ENCODE results near the gene XPC. TPM values are rescaled to one million over a fixed set of nuclear protein-coding genes. Genes with fewer than 3 reads are reported as not detected.

The XPC gene
- polyA plus RNA-seq, 1 experiment = 36.9 TPM

GRCh38 chr3:14134291-14134690 lies 44.1 kb downstream of the XPC start:
- POLR2A ChIA-PET = no interaction called here
- DNase-seq (ENCODE audit: low read depth) = no peak
- Histone ChIP-seq H3K4me3 (ENCODE audit: low read depth, low read length) (no peak overlapping the region), H3K27me3 (ENCODE audit: control insufficient read depth, insufficient read depth, low read length) (no peaks in the 10 kb centered on the region), H3K36me3 (ENCODE audit: control insufficient read depth, insufficient read depth, low read length) (peaks cover 58% of the 10 kb centered on the region)
- CTCF ChIA-PET = interaction anchor here (1.5 kb wide), 1 partner anchor 237 kb away, joined by 3 read pairs; no protein-coding TSS in a partner anchor
- no peak for TF ChIP-seq CTCF (IDR thresholded peaks at IDR 0.05; ENCODE audit: insufficient read depth, low read depth, low read length)

- POLR2A ChIA-PET = no interaction called here
These were observed 44.5 kb downstream of the XPC start for GRCh38 chr3:14133876-14134275.

GRCh38 chr3:14133188-14133800 lies 45.1 kb downstream of the XPC start:
- no peak overlapping the region for H3K4me3 ChIP-seq (ENCODE audit: low read depth, low read length)
- H3K27me3 ChIP-seq (ENCODE audit: control insufficient read depth, insufficient read depth, low read length) = no peaks in the 10 kb centered on the region
- no peak for TF ChIP-seq CTCF (IDR thresholded peaks at IDR 0.05; ENCODE audit: insufficient read depth, low read depth, low read length)
- peaks cover 55% of the 10 kb centered on the region for H3K36me3 ChIP-seq (ENCODE audit: control insufficient read depth, insufficient read depth, low read length)
- ChIA-PET POLR2A (no interaction called here), CTCF (no interaction called here)
- no peak for DNase-seq (ENCODE audit: low read depth)

More at GRCh38 chr3:14133876-14134275, 44.5 kb downstream of the XPC start:
- Histone ChIP-seq H3K27me3 (ENCODE audit: control insufficient read depth, insufficient read depth, low read length) (no peaks in the 10 kb centered on the region), H3K36me3 (ENCODE audit: control insufficient read depth, insufficient read depth, low read length) (peaks cover 55% of the 10 kb centered on the region), H3K4me3 (ENCODE audit: low read depth, low read length) (no peak overlapping the region)
- CTCF ChIA-PET = interaction anchor here (1.5 kb wide), 1 partner anchor 237 kb away, joined by 3 read pairs; no protein-coding TSS in a partner anchor
- DNase-seq (ENCODE audit: low read depth) = no peak
- no peak for TF ChIP-seq CTCF (IDR thresholded peaks at IDR 0.05; ENCODE audit: insufficient read depth, low read depth, low read length)

GRCh38 chr3:14132689-14133088 lies 45.7 kb downstream of the XPC start:
- Histone ChIP-seq H3K4me3 (ENCODE audit: low read depth, low read length) (no peak overlapping the region), H3K36me3 (ENCODE audit: control insufficient read depth, insufficient read depth, low read length) (peaks cover 55% of the 10 kb centered on the region), H3K27me3 (ENCODE audit: control insufficient read depth, insufficient read depth, low read length) (no peaks in the 10 kb centered on the region)
- ChIA-PET CTCF (no interaction called here), POLR2A (no interaction called here)
- TF ChIP-seq CTCF (IDR thresholded peaks at IDR 0.05; ENCODE audit: insufficient read depth, low read depth, low read length) = no peak
- DNase-seq (ENCODE audit: low read depth) = no peak

GRCh38 chr3:14132120-14132519 lies 46.3 kb downstream of the XPC start:
- no peak for DNase-seq (ENCODE audit: low read depth)
- no peak overlapping the region for H3K4me3 ChIP-seq (ENCODE audit: low read depth, low read length)
- ChIA-PET POLR2A (no interaction called here), CTCF (no interaction called here)
- H3K36me3 ChIP-seq (ENCODE audit: control insufficient read depth, insufficient read depth, low read length) = peaks cover 59% of the 10 kb centered on the region
- no peaks in the 10 kb centered on the region for H3K27me3 ChIP-seq (ENCODE audit: control insufficient read depth, insufficient read depth, low read length)
- no peak for TF ChIP-seq CTCF (IDR thresholded peaks at IDR 0.05; ENCODE audit: insufficient read depth, low read depth, low read length)
